ENCODE results near the gene PROB1.

PROB1 gene

DNA sequence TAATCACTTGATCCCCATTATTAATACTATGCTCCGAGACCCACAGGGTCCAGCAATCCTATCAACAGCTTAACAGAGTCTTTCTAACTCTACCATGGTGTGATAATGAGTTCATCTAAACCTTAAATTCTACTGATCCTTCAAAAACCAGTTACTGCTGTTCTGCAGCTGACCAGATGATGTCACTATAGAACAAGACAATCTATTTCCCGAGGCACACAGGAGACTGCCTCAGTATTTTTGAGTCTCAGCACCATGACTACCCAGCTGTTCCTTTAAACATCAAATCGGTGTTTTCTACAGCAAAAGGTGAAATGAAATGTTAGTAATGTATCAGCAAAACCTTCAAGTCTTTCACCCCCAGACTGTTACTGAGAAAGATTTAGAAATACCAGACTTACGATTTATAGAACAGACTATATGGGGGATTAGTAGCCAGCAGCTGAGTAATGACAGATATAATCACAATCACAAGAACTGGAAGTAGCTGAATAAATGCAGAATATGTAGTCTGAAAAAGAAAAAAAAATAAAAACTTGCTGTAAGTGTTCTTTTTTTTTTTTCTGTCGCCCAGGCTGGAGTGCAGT, 27.5 kb upstream of the PROB1 start:
- Histone ChIP-seq H3K4me1 (ENCODE audit: insufficient read depth, low read length) (peaks cover 8% of the 10 kb centered on the region), H3K9me3 (ENCODE audit: low read length) (no peaks in the 10 kb centered on the region), H3K27me3 (ENCODE audit: control insufficient read depth in 1 of 2, insufficient read depth in 2 of 2, low read length in 2 of 2) (no peaks in the 10 kb centered on the region), H3K36me3 (ENCODE audit: insufficient read depth, low read length) (peaks cover 23% of the 10 kb centered on the region), H3K27ac (ENCODE audit: low read depth, low read length) (no peak overlapping the region), H3K9ac (ENCODE audit: low read length) (no peak overlapping the region), H3K4me3 (ENCODE audit: low read depth in 1 of 2, low read length in 2 of 2) (no peak overlapping the region)

DNA sequence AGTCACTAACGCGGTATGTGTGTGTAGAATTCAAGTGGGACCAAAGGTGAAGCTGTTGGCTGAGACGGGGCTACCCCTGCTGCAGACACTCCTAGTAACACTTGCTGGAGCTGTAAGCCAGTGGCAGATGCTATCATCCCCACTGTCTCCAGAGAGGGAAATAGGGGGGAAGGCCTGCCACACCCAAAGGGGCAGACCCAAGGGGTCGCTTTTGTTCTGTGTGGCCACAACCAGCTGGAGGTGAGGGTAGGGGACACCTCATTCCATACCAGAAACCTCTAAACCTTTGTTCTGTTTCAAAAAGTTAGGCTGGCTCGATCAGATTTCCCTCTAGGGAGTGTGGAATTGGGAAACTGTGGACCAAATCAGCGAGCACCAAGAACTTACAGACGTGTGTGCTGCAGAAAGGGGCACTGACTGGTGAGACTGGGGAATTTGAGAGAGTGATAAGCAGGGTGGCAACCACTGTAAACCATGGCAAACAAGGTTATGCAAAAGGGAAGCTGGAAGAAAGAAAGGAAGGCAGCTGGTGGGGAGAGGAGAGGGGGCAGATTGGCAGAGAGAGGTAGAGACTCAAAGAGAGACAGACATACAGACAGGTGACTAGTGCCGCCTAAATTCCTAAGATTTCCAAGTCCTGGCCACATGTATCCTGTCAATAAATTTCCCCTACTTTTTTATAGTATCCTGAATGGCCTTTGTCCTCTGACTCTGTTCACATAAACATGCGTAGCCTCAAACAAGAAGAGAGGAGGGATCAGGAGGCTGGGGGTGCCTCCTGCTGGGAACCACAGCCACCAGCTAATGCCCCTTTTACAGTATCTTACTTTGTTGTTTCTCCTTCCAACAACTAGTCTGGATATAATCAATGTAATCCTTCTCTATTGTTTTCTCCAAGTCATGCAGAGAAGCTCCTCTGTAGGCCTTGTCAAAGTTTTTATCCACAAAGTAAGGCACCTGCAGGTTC, 24.6 kb upstream of the PROB1 start:
- H3K4me3 ChIP-seq (ENCODE audit: low read depth in 1 of 2, low read length in 2 of 2): no peak overlapping the region
- H3K4me1 ChIP-seq (ENCODE audit: insufficient read depth, low read length): peaks cover 36% of the 10 kb centered on the region
- H3K27ac ChIP-seq (ENCODE audit: low read depth, low read length): no peak overlapping the region
- no peak overlapping the region for H3K9ac ChIP-seq (ENCODE audit: low read length)
- peaks cover 19% of the 10 kb centered on the region for H3K36me3 ChIP-seq (ENCODE audit: insufficient read depth, low read length)
- no peaks in the 10 kb centered on the region for H3K27me3 ChIP-seq (ENCODE audit: control insufficient read depth in 1 of 2, insufficient read depth in 2 of 2, low read length in 2 of 2)
- H3K9me3 ChIP-seq (ENCODE audit: low read length): no peaks in the 10 kb centered on the region

DNA sequence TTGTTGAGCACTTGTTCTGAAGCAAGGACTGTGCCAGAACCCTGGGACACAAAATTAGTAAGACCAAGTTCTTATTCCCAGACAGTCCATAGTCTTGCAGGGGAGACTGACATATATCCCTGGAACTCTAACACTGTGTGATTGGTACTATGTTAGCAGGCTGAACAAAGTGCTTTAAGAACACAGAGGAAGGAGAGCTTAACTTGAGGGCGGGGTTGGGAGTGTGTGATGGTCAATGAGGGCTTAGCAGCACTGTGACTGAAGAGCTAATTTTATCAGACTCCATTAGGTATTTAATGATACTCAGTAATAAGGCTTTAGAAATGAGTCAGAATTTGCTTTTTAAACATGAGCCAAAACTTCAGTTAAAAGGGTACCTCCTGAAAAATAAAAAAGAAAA, 23.9 kb upstream of the PROB1 start:
- Histone ChIP-seq H3K4me3 (ENCODE audit: low read depth in 1 of 2, low read length in 2 of 2) (no peak overlapping the region), H3K36me3 (ENCODE audit: insufficient read depth, low read length) (peaks cover 19% of the 10 kb centered on the region), H3K4me1 (ENCODE audit: insufficient read depth, low read length) (peaks cover 43% of the 10 kb centered on the region), H3K27me3 (ENCODE audit: control insufficient read depth in 1 of 2, insufficient read depth in 2 of 2, low read length in 2 of 2) (no peaks in the 10 kb centered on the region), H3K9me3 (ENCODE audit: low read length) (no peaks in the 10 kb centered on the region), H3K9ac (ENCODE audit: low read length) (no peak overlapping the region), H3K27ac (ENCODE audit: low read depth, low read length) (no peak overlapping the region)

- Histone ChIP-seq H3K4me1 (ENCODE audit: insufficient read depth, low read length) (peaks cover 45% of the 10 kb centered on the region), H3K36me3 (ENCODE audit: insufficient read depth, low read length) (peaks cover 19% of the 10 kb centered on the region), H3K4me3 (ENCODE audit: low read depth in 1 of 2, low read length in 2 of 2) (no peak overlapping the region), H3K27me3 (ENCODE audit: control insufficient read depth in 1 of 2, insufficient read depth in 2 of 2, low read length in 2 of 2) (no peaks in the 10 kb centered on the region), H3K9me3 (ENCODE audit: low read length) (no peaks in the 10 kb centered on the region), H3K9ac (ENCODE audit: low read length) (no peak overlapping the region), H3K27ac (ENCODE audit: low read depth, low read length) (no peak overlapping the region)
Observed at GRCh38 chr5:139417214-139417613, 22.3 kb upstream of the PROB1 start.

DNA sequence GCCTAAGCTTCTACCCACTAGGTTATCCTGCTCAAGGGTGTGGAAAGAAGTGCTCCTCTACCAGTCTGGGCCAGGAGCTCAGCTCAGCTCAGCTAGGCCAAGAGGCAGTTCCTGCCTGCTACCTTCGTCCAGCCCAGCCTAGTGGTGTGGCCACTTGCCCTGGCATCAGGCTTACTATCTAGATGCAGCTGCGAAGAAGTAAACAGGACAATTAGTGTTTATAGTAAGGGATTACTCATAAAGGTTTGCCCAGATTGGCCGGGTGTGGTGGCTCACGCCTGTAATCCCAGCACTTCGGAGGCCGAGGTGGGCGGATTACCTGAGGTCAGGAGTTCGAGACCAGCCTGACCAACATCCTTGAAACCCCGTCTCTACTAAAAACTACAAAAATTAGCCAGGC, 21.7 kb upstream of the PROB1 start:
- peaks cover 51% of the 10 kb centered on the region for H3K4me1 ChIP-seq (ENCODE audit: insufficient read depth, low read length)
- H3K27me3 ChIP-seq (ENCODE audit: control insufficient read depth in 1 of 2, insufficient read depth in 2 of 2, low read length in 2 of 2): no peaks in the 10 kb centered on the region
- no peak overlapping the region for H3K4me3 ChIP-seq (ENCODE audit: low read depth in 1 of 2, low read length in 2 of 2)
- no peaks in the 10 kb centered on the region for H3K9me3 ChIP-seq (ENCODE audit: low read length)
- no peak overlapping the region for H3K27ac ChIP-seq (ENCODE audit: low read depth, low read length)
- H3K36me3 ChIP-seq (ENCODE audit: insufficient read depth, low read length): peaks cover 19% of the 10 kb centered on the region
- no peak overlapping the region for H3K9ac ChIP-seq (ENCODE audit: low read length)

DNA sequence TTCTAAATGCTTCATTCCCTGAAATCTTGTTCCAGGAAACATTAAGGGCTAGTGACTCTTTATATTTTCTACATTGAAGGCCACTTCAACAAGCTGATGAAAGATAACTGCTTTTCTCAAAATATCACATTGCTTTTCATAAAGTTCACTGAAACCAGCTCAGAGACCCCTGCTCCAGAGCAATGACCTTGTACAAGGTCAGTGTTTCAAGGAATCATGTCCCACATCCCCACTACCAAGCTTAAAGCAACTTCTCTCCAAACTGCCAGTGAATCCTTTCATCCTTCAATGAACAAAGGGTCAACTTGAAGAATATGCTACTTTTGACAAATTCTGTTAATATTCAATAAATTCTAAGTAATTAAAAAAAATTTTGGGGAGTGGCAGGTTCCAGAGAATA, 21.0 kb upstream of the PROB1 start:
- Histone ChIP-seq H3K27ac (ENCODE audit: low read depth, low read length) (no peak overlapping the region), H3K9ac (ENCODE audit: low read length) (no peak overlapping the region), H3K4me1 (ENCODE audit: insufficient read depth, low read length) (peaks cover 56% of the 10 kb centered on the region), H3K27me3 (ENCODE audit: control insufficient read depth in 1 of 2, insufficient read depth in 2 of 2, low read length in 2 of 2) (no peaks in the 10 kb centered on the region), H3K9me3 (ENCODE audit: low read length) (no peaks in the 10 kb centered on the region), H3K36me3 (ENCODE audit: insufficient read depth, low read length) (peaks cover 19% of the 10 kb centered on the region), H3K4me3 (ENCODE audit: low read depth in 1 of 2, low read length in 2 of 2) (no peak overlapping the region)

GRCh38 chr5:139415221-139415861, 20.4 kb upstream of the PROB1 start:
- Histone ChIP-seq H3K4me1 (ENCODE audit: insufficient read depth, low read length) (peaks cover 61% of the 10 kb centered on the region), H3K27ac (ENCODE audit: low read depth, low read length) (peak overlapping the region; percentile 32), H3K9me3 (ENCODE audit: low read length) (no peaks in the 10 kb centered on the region), H3K36me3 (ENCODE audit: insufficient read depth, low read length) (peaks cover 16% of the 10 kb centered on the region), H3K9ac (ENCODE audit: low read length) (no peak overlapping the region), H3K27me3 (ENCODE audit: control insufficient read depth in 1 of 2, insufficient read depth in 2 of 2, low read length in 2 of 2) (no peaks in the 10 kb centered on the region), H3K4me3 (ENCODE audit: low read depth in 1 of 2, low read length in 2 of 2) (no peak overlapping the region)

- Histone ChIP-seq H3K27me3 (ENCODE audit: control insufficient read depth in 1 of 2, insufficient read depth in 2 of 2, low read length in 2 of 2) (no peaks in the 10 kb centered on the region), H3K9ac (ENCODE audit: low read length) (no peak overlapping the region), H3K4me1 (ENCODE audit: insufficient read depth, low read length) (peaks cover 68% of the 10 kb centered on the region), H3K4me3 (ENCODE audit: low read depth in 1 of 2, low read length in 2 of 2) (no peak overlapping the region), H3K36me3 (ENCODE audit: insufficient read depth, low read length) (peaks cover 9% of the 10 kb centered on the region), H3K9me3 (ENCODE audit: low read length) (no peaks in the 10 kb centered on the region), H3K27ac (ENCODE audit: low read depth, low read length) (peak overlapping the region; percentile 32)
Observed at GRCh38 chr5:139414581-139415130, 19.8 kb upstream of the PROB1 start.

GRCh38 chr5:139413963-139414362, 19.1 kb upstream of the PROB1 start:
- Histone ChIP-seq H3K36me3 (ENCODE audit: insufficient read depth, low read length) (peaks cover 4% of the 10 kb centered on the region), H3K27me3 (ENCODE audit: control insufficient read depth in 1 of 2, insufficient read depth in 2 of 2, low read length in 2 of 2) (no peaks in the 10 kb centered on the region), H3K4me1 (ENCODE audit: insufficient read depth, low read length) (peaks cover 71% of the 10 kb centered on the region), H3K4me3 (ENCODE audit: low read depth in 1 of 2, low read length in 2 of 2) (no peak overlapping the region), H3K9me3 (ENCODE audit: low read length) (no peaks in the 10 kb centered on the region), H3K27ac (ENCODE audit: low read depth, low read length) (no peak overlapping the region), H3K9ac (ENCODE audit: low read length) (no peak overlapping the region)

DNA sequence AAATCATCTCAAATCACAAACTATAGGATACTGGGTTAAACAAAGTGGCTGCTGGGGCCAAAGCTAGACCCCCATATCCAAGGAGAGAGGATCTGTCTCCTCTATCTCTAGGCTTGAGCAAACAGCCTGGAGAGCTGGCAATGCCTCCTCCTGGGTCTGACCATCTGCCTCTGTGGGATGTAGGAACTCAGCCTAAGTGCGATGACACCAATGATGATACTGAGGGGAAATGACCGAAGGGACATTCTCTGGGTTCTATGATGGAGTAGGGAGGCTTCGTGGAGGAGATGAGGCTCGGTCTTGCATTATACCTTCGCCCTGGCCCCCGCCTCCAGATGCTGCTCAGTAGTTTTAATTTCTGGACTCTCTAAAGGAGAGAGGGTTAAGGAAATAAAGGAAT, 18.2 kb upstream of the PROB1 start:
- no peaks in the 10 kb centered on the region for H3K36me3 ChIP-seq (ENCODE audit: insufficient read depth, low read length)
- H3K4me1 ChIP-seq (ENCODE audit: insufficient read depth, low read length): peaks cover 70% of the 10 kb centered on the region
- H3K9me3 ChIP-seq (ENCODE audit: low read length): no peaks in the 10 kb centered on the region
- H3K27ac ChIP-seq (ENCODE audit: low read depth, low read length): no peak overlapping the region
- H3K27me3 ChIP-seq (ENCODE audit: control insufficient read depth in 1 of 2, insufficient read depth in 2 of 2, low read length in 2 of 2): no peaks in the 10 kb centered on the region
- H3K4me3 ChIP-seq (ENCODE audit: low read depth in 1 of 2, low read length in 2 of 2): no peak overlapping the region
- no peak overlapping the region for H3K9ac ChIP-seq (ENCODE audit: low read length)
